HEK293 (cell line): ENCODE data around the gene C1QTNF2.
A peak's percentile ranks its signal among the peaks of the same experiment; 100 is the strongest.

Source experiments
- IKZF3 ChIP-seq: fragments of 450-650 bp; IDR thresholded peaks from 2 replicates; pipeline ENCODE4 v1.5.0; 2018; ENCODE audit warnings: missing biosample characterization, mild to moderate bottlenecking, missing genetic modification characterization, moderate library complexity
- KLF8 ChIP-seq: fragments of 450-650 bp; formaldehyde crosslinking; IDR thresholded peaks from 2 replicates; pipeline ENCODE4 v1.5.1; 2016; ENCODE audit warnings: missing biosample characterization, missing genetic modification characterization
- MYNN ChIP-seq: fragments of 450-650 bp; formaldehyde crosslinking; IDR thresholded peaks from 2 replicates; pipeline ENCODE4 v1.5.1; 2016; ENCODE audit warnings: missing biosample characterization, missing genetic modification characterization, borderline replicate concordance
- OSR2 ChIP-seq: fragments of 450-650 bp; formaldehyde crosslinking; IDR thresholded peaks from 2 replicates; pipeline ENCODE4 v1.5.1; 2016; ENCODE audit warnings: missing biosample characterization, missing genetic modification characterization
- SP3 ChIP-seq: fragments of 450-650 bp; formaldehyde crosslinking; IDR thresholded peaks from 2 replicates; pipeline ENCODE4 v1.5.1; 2016; ENCODE audit warnings: missing biosample characterization, missing genetic modification characterization
- TCF7L2 ChIP-seq: IDR thresholded peaks from 2 replicates; pipeline ENCODE4 v1.6.1; 2011; ENCODE audit warnings: low read depth, mild to moderate bottlenecking, inconsistent platforms, low read length, moderate library complexity, borderline replicate concordance
- ZBTB1 ChIP-seq: fragments of 450-650 bp; formaldehyde crosslinking; IDR thresholded peaks from 2 replicates; pipeline ENCODE4 v1.5.1; 2016; ENCODE audit warnings: missing biosample characterization, missing genetic modification characterization
- ZBTB17 ChIP-seq: fragments of 450-650 bp; formaldehyde crosslinking; IDR thresholded peaks from 2 replicates; pipeline ENCODE4 v1.5.1; 2016; ENCODE audit warnings: missing biosample characterization, missing genetic modification characterization
- ZFHX2 ChIP-seq: fragments of 450-650 bp; formaldehyde crosslinking; conservative IDR thresholded peaks from 2 replicates; pipeline ENCODE4 v1.5.1; 2016; ENCODE audit warnings: missing biosample characterization, missing genetic modification characterization
- ZNF121 ChIP-seq: fragments of 450-650 bp; formaldehyde crosslinking; IDR thresholded peaks from 2 replicates; pipeline ENCODE4 v1.5.1; 2016; ENCODE audit warnings: missing biosample characterization, missing genetic modification characterization
- ZNF133 ChIP-seq: fragments of 450-650 bp; formaldehyde crosslinking; IDR thresholded peaks from 2 replicates; pipeline ENCODE4 v1.5.1; 2016; ENCODE audit warnings: missing biosample characterization, missing genetic modification characterization
- ZNF157 ChIP-seq: fragments of 450-650 bp; formaldehyde crosslinking; IDR thresholded peaks from 2 replicates; pipeline ENCODE4 v1.5.1; 2016; ENCODE audit warnings: missing biosample characterization, missing genetic modification characterization
- ZNF16 ChIP-seq: fragments of 450-650 bp; formaldehyde crosslinking; IDR thresholded peaks from 2 replicates; pipeline ENCODE4 v1.5.1; 2016; ENCODE audit warnings: low read depth, missing biosample characterization, missing genetic modification characterization
- ZNF19 ChIP-seq: fragments of 450-650 bp; formaldehyde crosslinking; IDR thresholded peaks from 2 replicates; pipeline ENCODE4; 2016; ENCODE audit warnings: missing biosample characterization, missing genetic modification characterization, low read depth
- ZNF23 ChIP-seq: fragments of 450-650 bp; formaldehyde crosslinking; IDR thresholded peaks from 2 replicates; pipeline ENCODE4 v1.5.1; 2016; ENCODE audit warnings: missing biosample characterization, missing genetic modification characterization, borderline replicate concordance
- ZNF433 ChIP-seq: fragments of 450-650 bp; formaldehyde crosslinking; IDR thresholded peaks from 2 replicates; pipeline ENCODE4 v1.5.1; 2016; ENCODE audit warnings: missing biosample characterization, missing genetic modification characterization, low read depth
- ZNF529 ChIP-seq: fragments of 450-650 bp; formaldehyde crosslinking; IDR thresholded peaks from 2 replicates; pipeline ENCODE4 v1.5.1; 2017; ENCODE audit warnings: missing genetic modification characterization, missing biosample characterization; ENCODE audit not compliant: insufficient replicate concordance
- ZNF561 ChIP-seq: fragments of 450-650 bp; IDR thresholded peaks from 2 replicates; pipeline ENCODE4 v1.5.1; 2018; ENCODE audit warnings: missing biosample characterization, missing genetic modification characterization, borderline replicate concordance
- ZNF600 ChIP-seq: fragments of 450-650 bp; formaldehyde crosslinking; IDR thresholded peaks from 2 replicates; pipeline ENCODE4 v1.5.1; 2016; ENCODE audit warnings: missing biosample characterization, missing genetic modification characterization
- ZNF621 ChIP-seq: fragments of 450-650 bp; formaldehyde crosslinking; IDR thresholded peaks from 2 replicates; pipeline ENCODE4 v1.5.1; 2017; ENCODE audit warnings: missing biosample characterization, missing genetic modification characterization
- ZNF623 ChIP-seq: fragments of 450-650 bp; formaldehyde crosslinking; IDR thresholded peaks from 2 replicates; pipeline ENCODE4 v1.5.1; 2016; ENCODE audit warnings: missing biosample characterization, missing genetic modification characterization
- ZNF626 ChIP-seq: fragments of 450-650 bp; sonication (Bioruptor Pico); formaldehyde crosslinking; IDR thresholded peaks from 2 replicates; pipeline ENCODE4 v1.5.1; 2018; ENCODE audit warnings: missing biosample characterization, missing genetic modification characterization, inconsistent platforms
- ZNF664 ChIP-seq: fragments of 450-650 bp; formaldehyde crosslinking; IDR thresholded peaks from 2 replicates; pipeline ENCODE4 v1.5.1; 2016; ENCODE audit warnings: missing biosample characterization, missing genetic modification characterization
- ZNF670 ChIP-seq: fragments of 450-650 bp; formaldehyde crosslinking; IDR thresholded peaks from 2 replicates; pipeline ENCODE4 v1.5.1; 2016; ENCODE audit warnings: missing biosample characterization, missing genetic modification characterization, low read depth
- ZNF677 ChIP-seq: fragments of 450-650 bp; IDR thresholded peaks from 2 replicates; pipeline ENCODE4 v1.5.0; 2018; ENCODE audit warnings: missing biosample characterization, mild to moderate bottlenecking, missing genetic modification characterization, moderate library complexity
- ZXDB ChIP-seq: fragments of 450-650 bp; formaldehyde crosslinking; IDR thresholded peaks from 2 replicates; pipeline ENCODE4 v1.5.1; 2016; ENCODE audit warnings: missing biosample characterization, missing genetic modification characterization
- TF ChIP-seq, protein P1 (sequence below): fragments of 450-650 bp; formaldehyde crosslinking; IDR thresholded peaks from 2 replicates; pipeline ENCODE4 v1.5.1; 2016; ENCODE audit warnings: missing biosample characterization, missing genetic modification characterization
- TF ChIP-seq, protein P2 (sequence below): fragments of 450-650 bp; formaldehyde crosslinking; IDR thresholded peaks from 2 replicates; pipeline ENCODE4 v1.5.1; 2016; ENCODE audit warnings: missing biosample characterization, missing genetic modification characterization
- TF ChIP-seq, protein P3 (sequence below): fragments of 450-650 bp; formaldehyde crosslinking; IDR thresholded peaks from 2 replicates; pipeline ENCODE4 v1.5.1; 2016; ENCODE audit warnings: missing biosample characterization, missing genetic modification characterization
- TF ChIP-seq, protein P4 (sequence below): fragments of 450-650 bp; formaldehyde crosslinking; IDR thresholded peaks from 2 replicates; pipeline ENCODE4 v1.5.1; 2016; ENCODE audit warnings: missing biosample characterization, missing genetic modification characterization
- TF ChIP-seq, protein P5 (sequence below): fragments of 450-650 bp; formaldehyde crosslinking; IDR thresholded peaks from 2 replicates; pipeline ENCODE4 v1.5.1; 2016; ENCODE audit warnings: missing biosample characterization, missing genetic modification characterization

The C1QTNF2 gene

DNA sequence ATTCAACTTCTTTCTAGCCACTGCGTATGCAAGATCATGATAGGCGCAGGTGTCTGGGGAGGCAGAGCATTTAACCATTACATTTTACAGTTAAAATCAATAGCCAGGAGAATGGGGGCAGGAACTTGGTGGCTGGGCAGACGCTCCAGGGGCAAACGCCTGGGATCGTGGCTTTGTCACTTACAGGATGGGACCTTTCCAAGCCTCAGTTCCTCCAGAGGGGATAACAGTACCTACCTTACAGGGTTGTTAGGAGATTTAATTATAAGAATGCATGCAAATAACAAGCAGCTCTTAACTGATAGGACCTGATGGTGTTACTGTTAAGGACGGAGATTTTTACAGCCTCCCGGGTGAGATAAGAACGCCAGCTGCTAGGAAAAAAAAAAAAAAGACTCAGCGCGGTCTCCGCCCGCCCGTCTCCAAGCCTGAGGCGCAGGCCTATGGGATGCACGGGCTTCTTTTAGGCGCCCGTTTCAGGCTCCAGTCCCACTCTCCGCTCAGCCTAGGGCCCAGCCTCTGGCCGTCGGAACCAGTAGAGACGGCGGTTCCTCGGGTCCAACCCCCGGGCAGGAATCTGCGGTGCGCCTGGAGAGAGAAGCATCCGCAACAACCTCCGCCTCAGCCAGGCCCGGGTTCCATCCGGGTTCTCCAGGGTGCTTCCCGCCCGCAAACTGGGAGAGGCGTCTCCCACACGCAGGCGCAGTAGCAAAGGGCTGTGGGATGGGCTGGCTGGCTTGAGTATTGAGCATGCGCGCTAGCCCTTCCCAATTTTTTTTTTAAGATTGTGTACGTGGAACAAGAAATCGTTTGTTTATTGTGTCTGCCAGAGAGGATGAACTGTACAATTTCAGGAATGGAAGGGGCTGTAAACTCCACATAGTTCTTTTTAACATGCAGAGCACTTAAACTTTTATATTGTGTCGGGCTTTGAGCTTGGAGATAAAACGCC, 29.3 kb upstream of the C1QTNF2 start, which contains the start of gene FAM200C (continued):
- TF ChIP-seq, protein P1, sequence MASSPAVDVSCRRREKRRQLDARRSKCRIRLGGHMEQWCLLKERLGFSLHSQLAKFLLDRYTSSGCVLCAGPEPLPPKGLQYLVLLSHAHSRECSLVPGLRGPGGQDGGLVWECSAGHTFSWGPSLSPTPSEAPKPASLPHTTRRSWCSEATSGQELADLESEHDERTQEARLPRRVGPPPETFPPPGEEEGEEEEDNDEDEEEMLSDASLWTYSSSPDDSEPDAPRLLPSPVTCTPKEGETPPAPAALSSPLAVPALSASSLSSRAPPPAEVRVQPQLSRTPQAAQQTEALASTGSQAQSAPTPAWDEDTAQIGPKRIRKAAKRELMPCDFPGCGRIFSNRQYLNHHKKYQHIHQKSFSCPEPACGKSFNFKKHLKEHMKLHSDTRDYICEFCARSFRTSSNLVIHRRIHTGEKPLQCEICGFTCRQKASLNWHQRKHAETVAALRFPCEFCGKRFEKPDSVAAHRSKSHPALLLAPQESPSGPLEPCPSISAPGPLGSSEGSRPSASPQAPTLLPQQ (tag by site-specific recombination), result peak; percentile 57; the same call in 1 of the 2 replicates
- TF ChIP-seq ZNF133, result no peak
- TF ChIP-seq ZNF664 (tag by site-specific recombination), result no peak
- no peak for TF ChIP-seq ZNF529 (tag by site-specific recombination)
- TF ChIP-seq ZBTB1 (tag by site-specific recombination), result no peak
- TF ChIP-seq, protein P2, sequence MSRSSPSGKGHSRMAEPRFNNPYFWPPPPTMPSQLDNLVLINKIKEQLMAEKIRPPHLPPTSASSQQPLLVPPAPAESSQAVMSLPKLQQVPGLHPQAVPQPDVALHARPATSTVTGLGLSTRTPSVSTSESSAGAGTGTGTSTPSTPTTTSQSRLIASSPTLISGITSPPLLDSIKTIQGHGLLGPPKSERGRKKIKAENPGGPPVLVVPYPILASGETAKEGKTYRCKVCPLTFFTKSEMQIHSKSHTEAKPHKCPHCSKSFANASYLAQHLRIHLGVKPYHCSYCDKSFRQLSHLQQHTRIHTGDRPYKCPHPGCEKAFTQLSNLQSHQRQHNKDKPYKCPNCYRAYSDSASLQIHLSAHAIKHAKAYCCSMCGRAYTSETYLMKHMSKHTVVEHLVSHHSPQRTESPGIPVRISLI (tag by site-specific recombination), result peak; percentile 93
- TF ChIP-seq ZNF157, result no peak
- no peak for TF ChIP-seq ZNF677 (tag by site-specific recombination)
- no peak for TF ChIP-seq ZNF121 (tag by site-specific recombination)
- TF ChIP-seq ZNF561 (tag by site-specific recombination), result peak; percentile 99
- peak; percentile 77; the same call in 1 of the 2 replicates for TF ChIP-seq KLF8 (tag by site-specific recombination)
- TF ChIP-seq ZNF433 (tag by site-specific recombination), result no peak
- 0 out of 2 replicates have a peak, but pooled peaks have one; percentile 12 for TF ChIP-seq ZFHX2 (tag by site-specific recombination)
- no peak for TF ChIP-seq ZNF23 (tag by site-specific recombination)
- TF ChIP-seq ZNF19 (tag by site-specific recombination), result no peak
- no peak for TF ChIP-seq TCF7L2
- TF ChIP-seq SP3 (tag by site-specific recombination), result peak; percentile 62
- no peak for TF ChIP-seq ZNF670 (tag by site-specific recombination)
- peak; percentile 85 for TF ChIP-seq ZNF600 (tag by site-specific recombination)
- TF ChIP-seq IKZF3 (tag by site-specific recombination), result peak; percentile 93
- TF ChIP-seq ZXDB (tag by site-specific recombination), result peak; percentile 95
- TF ChIP-seq, protein P3, sequence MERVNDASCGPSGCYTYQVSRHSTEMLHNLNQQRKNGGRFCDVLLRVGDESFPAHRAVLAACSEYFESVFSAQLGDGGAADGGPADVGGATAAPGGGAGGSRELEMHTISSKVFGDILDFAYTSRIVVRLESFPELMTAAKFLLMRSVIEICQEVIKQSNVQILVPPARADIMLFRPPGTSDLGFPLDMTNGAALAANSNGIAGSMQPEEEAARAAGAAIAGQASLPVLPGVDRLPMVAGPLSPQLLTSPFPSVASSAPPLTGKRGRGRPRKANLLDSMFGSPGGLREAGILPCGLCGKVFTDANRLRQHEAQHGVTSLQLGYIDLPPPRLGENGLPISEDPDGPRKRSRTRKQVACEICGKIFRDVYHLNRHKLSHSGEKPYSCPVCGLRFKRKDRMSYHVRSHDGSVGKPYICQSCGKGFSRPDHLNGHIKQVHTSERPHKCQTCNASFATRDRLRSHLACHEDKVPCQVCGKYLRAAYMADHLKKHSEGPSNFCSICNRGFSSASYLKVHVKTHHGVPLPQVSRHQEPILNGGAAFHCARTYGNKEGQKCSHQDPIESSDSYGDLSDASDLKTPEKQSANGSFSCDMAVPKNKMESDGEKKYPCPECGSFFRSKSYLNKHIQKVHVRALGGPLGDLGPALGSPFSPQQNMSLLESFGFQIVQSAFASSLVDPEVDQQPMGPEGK (tag by site-specific recombination), result peak; percentile 36; the same call in 1 of the 2 replicates
- TF ChIP-seq ZNF621 (tag by site-specific recombination), result no peak
- TF ChIP-seq ZNF623, result no peak
- no peak for TF ChIP-seq ZNF626 (tag by site-specific recombination)
- TF ChIP-seq MYNN (tag by site-specific recombination), result no peak
- TF ChIP-seq, protein P4, sequence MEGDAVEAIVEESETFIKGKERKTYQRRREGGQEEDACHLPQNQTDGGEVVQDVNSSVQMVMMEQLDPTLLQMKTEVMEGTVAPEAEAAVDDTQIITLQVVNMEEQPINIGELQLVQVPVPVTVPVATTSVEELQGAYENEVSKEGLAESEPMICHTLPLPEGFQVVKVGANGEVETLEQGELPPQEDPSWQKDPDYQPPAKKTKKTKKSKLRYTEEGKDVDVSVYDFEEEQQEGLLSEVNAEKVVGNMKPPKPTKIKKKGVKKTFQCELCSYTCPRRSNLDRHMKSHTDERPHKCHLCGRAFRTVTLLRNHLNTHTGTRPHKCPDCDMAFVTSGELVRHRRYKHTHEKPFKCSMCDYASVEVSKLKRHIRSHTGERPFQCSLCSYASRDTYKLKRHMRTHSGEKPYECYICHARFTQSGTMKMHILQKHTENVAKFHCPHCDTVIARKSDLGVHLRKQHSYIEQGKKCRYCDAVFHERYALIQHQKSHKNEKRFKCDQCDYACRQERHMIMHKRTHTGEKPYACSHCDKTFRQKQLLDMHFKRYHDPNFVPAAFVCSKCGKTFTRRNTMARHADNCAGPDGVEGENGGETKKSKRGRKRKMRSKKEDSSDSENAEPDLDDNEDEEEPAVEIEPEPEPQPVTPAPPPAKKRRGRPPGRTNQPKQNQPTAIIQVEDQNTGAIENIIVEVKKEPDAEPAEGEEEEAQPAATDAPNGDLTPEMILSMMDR, result no peak
- TF ChIP-seq ZNF16 (tag by site-specific recombination), result no peak
- TF ChIP-seq, protein P5, sequence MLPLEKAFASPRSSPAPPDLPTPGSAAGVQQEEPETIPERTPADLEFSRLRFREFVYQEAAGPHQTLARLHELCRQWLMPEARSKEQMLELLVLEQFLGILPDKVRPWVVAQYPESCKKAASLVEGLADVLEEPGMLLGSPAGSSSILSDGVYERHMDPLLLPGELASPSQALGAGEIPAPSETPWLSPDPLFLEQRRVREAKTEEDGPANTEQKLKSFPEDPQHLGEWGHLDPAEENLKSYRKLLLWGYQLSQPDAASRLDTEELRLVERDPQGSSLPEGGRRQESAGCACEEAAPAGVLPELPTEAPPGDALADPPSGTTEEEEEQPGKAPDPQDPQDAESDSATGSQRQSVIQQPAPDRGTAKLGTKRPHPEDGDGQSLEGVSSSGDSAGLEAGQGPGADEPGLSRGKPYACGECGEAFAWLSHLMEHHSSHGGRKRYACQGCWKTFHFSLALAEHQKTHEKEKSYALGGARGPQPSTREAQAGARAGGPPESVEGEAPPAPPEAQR (tag by site-specific recombination), result no peak
- TF ChIP-seq ZBTB17, result peak; percentile 60; the same call in 1 of the 2 replicates
- no peak for TF ChIP-seq OSR2 (tag by site-specific recombination)
